Measurements from ENCODE around the gene CABP7. TPM values are rescaled to one million over a fixed set of nuclear protein-coding genes. Genes with fewer than 3 reads are reported as not detected.
A peak's percentile ranks its signal among the peaks of the same experiment; 100 is the strongest.

The CABP7 gene
- total RNA-seq, 1 donor from 2014 or later, result not detected

- H3K36me3 ChIP-seq, result peaks cover 13% of the 10 kb centered on the region
- H3K4me1 ChIP-seq, result peaks cover 14% of the 10 kb centered on the region
- no peaks in the 10 kb centered on the region for H3K9me3 ChIP-seq
- no peak overlapping the region for H3K27ac ChIP-seq
- H3K4me3 ChIP-seq, result no peak overlapping the region
- no peak for TF ChIP-seq CTCF (IDR thresholded peaks at IDR 0.05)
- ATAC-seq (no peak), DNase-seq (no peak)
- intact Hi-C loops (cut with DNase I), result no loop called here
- H3K27me3 ChIP-seq, result peaks cover 3% of the 10 kb centered on the region
Observed at GRCh38 chr22:29697853-29698598, 21.8 kb upstream of the CABP7 start.

- Histone ChIP-seq H3K4me1 (peaks cover 19% of the 10 kb centered on the region), H3K27me3 (peaks cover 6% of the 10 kb centered on the region), H3K9me3 (no peaks in the 10 kb centered on the region), H3K4me3 (no peak overlapping the region), H3K36me3 (peaks cover 5% of the 10 kb centered on the region), H3K27ac (no peak overlapping the region)
- DNase-seq (no peak), ATAC-seq (no peak)
- intact Hi-C loops (cut with DNase I), result no loop called here
- no peak for TF ChIP-seq CTCF (IDR thresholded peaks at IDR 0.05)
Observed at GRCh38 chr22:29700206-29700899, 19.4 kb upstream of the CABP7 start.

GRCh38 chr22:29700900-29701154 lies 19.0 kb upstream of the CABP7 start:
- H3K4me3 ChIP-seq, result no peak overlapping the region
- peaks cover 19% of the 10 kb centered on the region for H3K4me1 ChIP-seq
- TF ChIP-seq CTCF (IDR thresholded peaks at IDR 0.05), result no peak
- H3K36me3 ChIP-seq, result peaks cover 5% of the 10 kb centered on the region
- intact Hi-C loops (cut with DNase I), result no loop called here
- H3K27me3 ChIP-seq, result peaks cover 6% of the 10 kb centered on the region
- H3K9me3 ChIP-seq, result no peaks in the 10 kb centered on the region
- H3K27ac ChIP-seq, result no peak overlapping the region
- no peak for ATAC-seq
- DNase-seq, result no peak

GRCh38 chr22:29701155-29701999 lies 18.4 kb upstream of the CABP7 start:
- intact Hi-C loops (cut with DNase I), result no loop called here
- TF ChIP-seq CTCF (IDR thresholded peaks at IDR 0.05), result no peak
- ATAC-seq, result peak; percentile 40

GRCh38 chr22:29702000-29702930 lies 17.5 kb upstream of the CABP7 start:
- Histone ChIP-seq H3K4me3 (no peak overlapping the region), H3K4me1 (peaks cover 19% of the 10 kb centered on the region), H3K9me3 (no peaks in the 10 kb centered on the region), H3K27me3 (peaks cover 6% of the 10 kb centered on the region), H3K36me3 (no peaks in the 10 kb centered on the region), H3K27ac (no peak overlapping the region)
- ATAC-seq (no peak), DNase-seq (no peak)
- no peak for TF ChIP-seq CTCF (IDR thresholded peaks at IDR 0.05)
- intact Hi-C loops (cut with DNase I), result no loop called here

More at GRCh38 chr22:29701155-29701999, 18.4 kb upstream of the CABP7 start:
- H3K4me1 ChIP-seq, result peaks cover 19% of the 10 kb centered on the region
- H3K27ac ChIP-seq, result no peak overlapping the region
- DNase-seq, result no peak
- H3K36me3 ChIP-seq, result peaks cover 2% of the 10 kb centered on the region
- no peaks in the 10 kb centered on the region for H3K9me3 ChIP-seq
- H3K27me3 ChIP-seq, result peaks cover 6% of the 10 kb centered on the region
- no peak overlapping the region for H3K4me3 ChIP-seq

All from upper lobe of right lung (tissue), 1 donor.